Measurements from ENCODE around the gene FFAR2.
"Not testable (repeated sequence)": the region's sequence is repeated elsewhere in the genome, so short reads cannot be mapped to it uniquely, and the experiment has no call there.

Gene FFAR2

DNA sequence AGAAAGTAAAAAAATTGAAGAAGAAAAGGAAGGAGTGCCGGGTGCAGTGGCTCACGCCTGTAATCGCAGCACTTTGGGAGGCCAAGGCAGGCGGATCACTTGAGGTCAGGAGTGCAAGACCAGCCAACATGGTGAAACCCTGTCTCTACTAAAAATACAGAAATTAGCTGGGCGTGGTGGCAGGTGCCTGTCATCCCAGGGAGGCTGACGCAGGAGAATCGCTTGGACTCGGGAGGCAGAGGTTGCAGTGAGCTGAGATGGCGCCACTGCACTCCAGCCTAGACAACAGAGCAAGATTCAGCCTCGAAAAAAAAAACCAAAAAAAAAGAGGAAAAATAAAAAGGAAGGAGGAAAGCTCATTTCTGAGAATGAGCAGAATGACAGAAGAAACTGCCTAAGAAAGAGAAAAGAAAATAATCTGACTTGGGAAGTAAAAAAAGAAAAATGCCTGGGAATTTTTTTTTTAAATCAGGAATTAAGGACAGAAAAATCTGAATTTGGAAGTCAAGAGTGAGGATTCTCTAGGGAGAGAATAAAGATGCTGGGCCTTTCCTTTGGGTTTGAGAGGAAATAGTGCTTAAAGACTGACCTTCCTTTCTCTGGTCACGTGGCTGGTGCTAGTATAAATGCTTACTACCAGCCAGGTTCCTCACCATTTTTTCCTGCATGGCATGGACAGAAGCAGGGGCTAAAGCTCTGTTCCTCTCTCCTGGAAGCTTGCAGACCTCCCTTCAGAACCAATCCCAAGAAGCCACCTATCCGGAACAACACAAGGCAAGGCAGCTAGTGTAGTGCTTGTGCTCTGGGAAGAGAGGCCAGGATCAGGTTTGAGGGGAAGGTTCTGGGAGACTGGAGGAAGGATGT is at the start of gene FFAR2:
Gene FFAR2, plus strand, starts transcription at position 652 of the 864 bp plus-strand sequence. CDS start 1,458 bp downstream, outside the sequence.
- Histone ChIP-seq H3K27ac (peak within 1 kb of the TSS in 15 of 21 experiments; percentile 30 to 78 (median 54)), H3K4me3 (no peak within 1 kb of the TSS)

GRCh38 chr19:35398570-35398969 is 49.5 kb upstream of the FFAR2 start:
- no peak overlapping the region for H3K4me3 ChIP-seq
- no peak overlapping the region for H3K27ac ChIP-seq

DNA sequence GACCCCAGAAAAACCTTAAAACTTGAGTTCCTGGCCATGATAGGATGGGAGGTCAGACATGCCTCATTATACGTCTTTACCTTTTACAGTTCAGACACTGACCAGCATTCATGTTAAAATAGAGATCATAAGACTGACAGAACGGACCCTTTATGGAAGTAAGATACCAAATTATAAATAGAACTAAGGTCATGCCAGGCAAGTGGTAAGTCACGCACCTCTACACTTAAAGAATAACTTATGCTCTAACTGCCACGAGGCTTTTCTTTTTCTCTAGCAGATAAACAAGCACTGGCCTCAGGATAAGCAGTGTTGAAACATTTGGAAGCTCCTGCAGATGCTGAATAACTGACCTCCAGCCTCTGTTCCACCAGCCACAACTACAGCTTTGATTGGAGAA is 48.8 kb upstream of the FFAR2 start:
- no peak overlapping the region for H3K4me3 ChIP-seq
- H3K27ac ChIP-seq = no peak overlapping the region

DNA sequence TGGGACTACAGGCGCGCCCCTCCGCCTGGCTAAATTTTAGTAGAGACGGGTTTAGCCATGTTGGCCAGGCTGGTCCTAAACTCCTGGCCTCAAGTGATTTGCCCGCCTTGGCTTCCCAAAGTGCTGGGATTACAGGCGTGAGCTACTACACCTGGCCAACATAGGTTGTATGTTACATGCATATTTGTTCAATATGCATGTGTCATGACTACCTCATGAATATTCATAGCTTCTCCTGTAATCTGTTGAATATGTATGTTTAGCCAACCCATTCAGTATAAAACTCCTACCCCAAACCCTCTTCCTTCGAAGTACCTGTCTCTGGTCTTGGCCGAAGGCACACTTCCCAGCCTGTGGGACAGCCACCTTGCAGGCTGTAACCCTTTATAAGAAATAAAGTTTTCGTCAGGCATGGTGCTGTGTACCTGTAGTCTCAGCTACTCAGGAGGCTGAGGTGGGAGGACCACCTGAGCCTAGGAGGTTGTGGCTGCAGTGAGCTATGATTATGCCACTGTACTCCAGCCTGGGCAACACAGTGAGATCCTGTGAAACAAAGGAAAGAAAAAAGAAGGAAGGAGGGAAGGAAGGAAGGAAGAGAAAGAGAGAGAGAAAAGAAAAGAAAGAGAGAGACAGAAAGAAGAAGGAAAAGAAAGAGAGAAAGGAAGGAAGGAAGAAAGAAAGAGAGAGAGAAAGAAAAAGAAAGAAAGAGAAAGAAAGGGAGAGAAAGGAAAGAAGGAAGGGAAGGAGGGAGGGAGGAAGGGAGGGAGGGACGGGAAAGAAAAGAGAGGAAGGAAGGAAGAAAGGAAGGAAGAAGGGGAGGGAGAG is 47.9 kb upstream of the FFAR2 start:
- Histone ChIP-seq H3K4me3 (no peak overlapping the region), H3K27ac (no peak overlapping the region)

DNA sequence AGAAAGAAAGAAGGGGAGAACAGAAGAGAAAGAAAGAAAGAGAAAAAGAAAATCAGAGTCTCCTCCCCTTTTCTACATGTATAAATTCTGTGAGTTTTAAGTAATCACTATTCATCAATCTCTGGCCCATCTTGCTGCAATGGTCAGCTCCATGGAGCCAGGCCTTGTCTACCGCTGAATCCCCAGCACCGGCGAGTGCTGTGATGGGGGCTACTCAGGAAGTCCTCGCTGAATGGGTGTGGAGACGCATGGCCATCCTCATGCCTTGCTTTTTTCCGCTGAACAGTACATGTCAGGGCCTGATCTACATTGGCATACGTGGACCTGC is 47.3 kb upstream of the FFAR2 start:
- Histone ChIP-seq H3K4me3 (no peak overlapping the region), H3K27ac (no peak overlapping the region)

- H3K4me3 ChIP-seq, H3K27ac ChIP-seq: not testable (repeated sequence)
Observed at GRCh38 chr19:35401416-35401815, 46.6 kb upstream of the FFAR2 start.

DNA sequence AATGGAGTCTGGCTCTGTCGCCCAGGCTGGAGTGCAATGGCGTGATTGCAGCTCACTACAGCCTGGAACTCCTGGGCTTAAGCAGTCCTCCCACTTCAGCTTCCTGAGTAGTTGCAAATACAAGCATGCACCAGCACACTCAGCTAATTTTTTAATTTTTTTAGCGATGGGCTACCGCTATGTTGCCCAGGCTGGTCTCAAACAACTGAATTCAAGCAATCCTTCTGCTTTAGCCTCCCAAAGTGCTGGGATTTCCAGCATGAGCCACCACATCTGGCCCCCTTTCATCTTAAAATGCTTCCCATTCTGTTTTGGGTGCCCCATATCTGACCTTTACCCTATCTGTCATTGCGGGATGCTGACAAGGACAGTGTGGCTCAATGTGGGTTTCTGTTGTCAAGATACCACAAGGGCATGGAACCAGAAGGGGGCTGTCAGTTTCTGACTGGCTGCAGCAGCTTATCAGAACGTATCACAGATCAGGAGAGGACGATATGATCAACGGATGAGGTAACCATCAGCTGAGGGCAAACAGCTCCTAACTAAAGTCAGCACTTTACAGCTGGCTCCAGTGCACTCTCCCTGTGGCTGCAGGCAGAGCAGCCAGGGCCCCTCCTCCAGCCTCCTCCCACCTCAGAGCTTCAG is 44.8 kb upstream of the FFAR2 start:
- H3K27ac ChIP-seq = no peak overlapping the region
- H3K4me3 ChIP-seq = no peak overlapping the region

- no peak overlapping the region for H3K4me3 ChIP-seq
- H3K27ac ChIP-seq = no peak overlapping the region
Observed at GRCh38 chr19:35404879-35405622, 43.0 kb upstream of the FFAR2 start.

- H3K27ac ChIP-seq = no peak overlapping the region
- no peak overlapping the region for H3K4me3 ChIP-seq
Observed at GRCh38 chr19:35407619-35408018, 40.4 kb upstream of the FFAR2 start.

DNA sequence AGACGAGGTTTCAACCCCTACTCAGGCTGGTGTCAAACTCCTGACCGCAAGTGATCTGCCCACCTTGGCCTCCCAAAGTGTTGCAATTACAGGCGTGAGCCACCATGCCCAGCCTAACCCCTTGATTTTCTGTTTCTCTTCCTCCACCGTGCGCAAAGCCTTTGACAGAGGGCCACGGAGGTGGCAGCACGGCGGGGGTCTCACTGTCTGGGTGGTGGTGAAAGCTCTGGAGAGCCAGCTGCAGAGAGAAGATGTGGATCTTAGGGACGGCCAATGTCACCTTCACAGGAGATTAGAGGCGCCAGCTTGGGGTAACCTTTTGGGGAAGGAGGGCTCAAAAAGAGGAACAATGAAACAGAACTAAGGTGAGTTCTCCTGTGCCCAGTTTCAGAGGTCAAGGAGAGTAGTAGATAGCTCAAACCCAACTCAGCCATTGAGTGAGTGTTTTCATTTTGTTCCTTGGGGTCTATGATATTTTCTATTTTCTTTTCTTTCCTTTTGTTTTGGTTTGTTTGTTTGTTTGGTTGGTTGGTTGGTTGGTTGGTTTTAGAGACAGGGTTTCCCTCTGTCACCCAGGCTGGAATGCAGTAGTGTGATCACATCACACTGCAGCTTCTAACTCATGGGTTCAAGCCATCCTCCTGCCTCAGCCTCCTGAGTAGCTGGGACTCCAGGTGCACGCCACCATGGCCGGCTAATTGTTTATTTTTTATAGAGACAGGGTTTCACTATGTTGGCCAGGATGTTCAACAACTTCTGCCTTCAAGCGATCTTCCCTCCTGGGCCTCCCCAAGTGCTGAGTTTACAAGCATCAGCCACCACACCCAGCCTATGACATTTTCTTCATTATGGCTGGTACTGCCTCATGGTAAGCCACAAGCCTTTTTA is 39.5 kb upstream of the FFAR2 start:
- H3K27ac ChIP-seq = no peak overlapping the region

DNA sequence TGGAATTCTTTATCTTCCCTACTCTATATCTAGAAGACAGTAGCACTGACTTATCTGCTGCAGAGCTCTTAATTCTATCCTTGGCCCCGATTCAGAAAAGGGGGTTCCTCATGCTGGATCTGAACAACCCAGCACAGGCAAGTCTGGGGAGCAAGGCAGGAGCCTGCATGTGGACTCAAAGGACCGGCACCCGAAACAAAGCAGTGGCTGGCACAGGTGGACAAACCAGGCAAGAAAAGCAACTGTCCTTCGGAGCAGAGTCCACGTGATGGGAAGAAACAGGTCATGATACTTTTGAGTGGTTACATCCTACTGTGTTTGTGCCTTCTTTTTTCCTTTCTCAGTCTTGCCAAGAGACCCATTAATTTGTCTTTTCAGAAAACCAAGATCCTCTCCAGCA is 38.9 kb upstream of the FFAR2 start:
- Histone ChIP-seq H3K4me3 (no peak overlapping the region), H3K27ac (no peak overlapping the region)

More for the DNA sequence above, 39.5 kb upstream of the FFAR2 start:
- H3K4me3 ChIP-seq = no peak overlapping the region

- H3K4me3 ChIP-seq = no peak overlapping the region
- no peak overlapping the region for H3K27ac ChIP-seq
Observed at GRCh38 chr19:35410487-35410886, 37.6 kb upstream of the FFAR2 start.

DNA sequence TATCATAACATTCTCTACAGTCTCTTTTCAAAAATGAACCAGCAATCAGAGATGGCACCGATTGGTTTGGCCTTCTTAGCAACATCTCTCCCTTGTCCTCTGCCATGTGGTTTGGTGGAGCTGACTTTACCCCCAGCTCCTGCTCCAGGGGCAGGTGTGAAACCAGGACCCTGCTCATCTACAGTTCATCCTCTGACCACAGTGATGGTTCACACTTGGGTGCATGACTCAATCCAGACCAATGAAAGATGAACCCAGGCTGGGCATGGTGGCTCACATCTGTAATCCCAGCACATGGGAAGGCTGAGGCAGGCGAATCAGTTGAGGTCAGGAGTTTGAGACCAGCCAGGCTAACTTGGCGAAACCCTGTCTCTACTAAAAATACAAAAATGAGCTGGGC is 33.6 kb upstream of the FFAR2 start:
- no peak overlapping the region for H3K4me3 ChIP-seq
- H3K27ac ChIP-seq = no peak overlapping the region

GRCh38 chr19:35416331-35416730 is 31.7 kb upstream of the FFAR2 start:
- no peak overlapping the region for H3K4me3 ChIP-seq
- no peak overlapping the region for H3K27ac ChIP-seq

GRCh38 chr19:35417278-35417677 is 30.8 kb upstream of the FFAR2 start:
- Histone ChIP-seq H3K27ac (no peak overlapping the region), H3K4me3 (no peak overlapping the region)

DNA sequence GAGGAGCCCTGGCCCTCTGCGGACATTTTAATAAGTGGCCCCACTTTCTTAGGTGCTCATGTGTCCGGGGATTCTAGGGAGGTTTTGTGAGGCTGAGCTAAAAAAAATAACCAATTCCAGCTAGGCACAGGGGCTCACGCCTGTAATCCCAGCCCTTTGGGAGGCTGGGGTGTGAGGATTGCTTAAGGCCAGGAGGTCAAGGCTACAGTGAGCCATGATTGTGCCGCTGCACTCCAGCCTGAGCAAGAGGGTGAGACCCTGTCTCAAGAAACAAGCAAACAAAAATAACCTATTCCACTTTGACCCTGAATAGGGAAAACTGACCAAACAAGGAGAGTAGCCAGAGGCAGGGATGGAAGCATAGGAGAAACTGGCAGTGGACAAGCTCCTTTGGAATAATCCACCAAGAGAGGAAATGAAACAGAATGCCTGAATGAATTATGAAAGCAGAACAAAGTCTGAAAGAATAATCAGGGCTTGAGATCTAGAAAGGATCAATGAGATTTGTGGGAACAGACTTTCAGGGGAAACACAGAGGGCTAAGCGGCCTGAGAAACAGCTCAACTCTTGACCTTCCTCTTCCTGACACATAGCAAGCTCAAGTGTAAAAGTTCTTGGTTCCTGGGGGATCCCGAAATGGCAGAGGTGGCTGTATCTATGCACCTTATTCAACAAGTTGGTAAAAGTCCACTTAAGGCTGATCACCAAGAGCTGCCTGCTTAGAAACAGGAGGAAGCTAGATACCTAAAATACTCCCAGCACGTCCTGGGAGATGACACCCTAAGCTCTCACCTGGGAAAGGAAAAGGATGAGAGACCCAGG is 30.1 kb upstream of the FFAR2 start:
- Histone ChIP-seq H3K27ac (no peak overlapping the region), H3K4me3 (no peak overlapping the region)

DNA sequence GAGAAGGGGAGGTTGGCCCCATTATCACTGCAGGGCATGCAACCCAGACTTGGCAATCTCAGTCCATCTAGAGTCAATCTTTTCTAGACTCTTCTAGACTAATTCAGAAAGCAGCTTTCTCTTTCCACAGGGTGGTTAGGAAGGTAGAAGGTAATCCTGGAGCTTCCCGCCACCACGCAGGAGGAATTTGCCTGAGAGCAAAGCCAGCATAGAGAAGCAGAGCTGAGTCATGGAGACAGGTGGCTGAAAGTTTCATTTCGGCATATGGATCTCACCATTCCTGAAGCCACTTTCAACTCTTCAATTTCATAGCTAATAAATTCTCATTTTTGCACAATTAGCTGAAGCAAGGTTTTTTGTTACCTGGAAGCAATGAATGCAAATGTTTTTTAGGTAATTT is 29.0 kb upstream of the FFAR2 start:
- Histone ChIP-seq H3K27ac (no peak overlapping the region), H3K4me3 (no peak overlapping the region)

DNA sequence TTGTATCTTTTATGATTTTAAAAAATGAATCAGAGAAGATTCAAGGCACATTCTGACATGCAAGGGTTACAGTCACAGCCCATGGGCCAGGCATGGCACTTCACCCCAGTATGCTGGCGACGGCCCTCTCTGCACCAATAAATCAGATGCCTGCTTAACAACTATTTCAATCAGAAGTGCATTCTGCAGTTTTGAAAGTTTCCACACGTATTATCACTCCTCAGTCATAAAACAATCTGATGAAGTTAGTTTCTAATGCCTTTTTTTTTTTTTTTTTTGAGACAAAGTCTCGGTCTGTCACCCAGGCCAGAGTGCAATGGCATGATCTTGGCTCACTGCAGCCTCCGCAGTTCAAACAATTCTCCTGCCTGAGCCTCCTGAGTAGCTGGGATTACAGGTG is 28.3 kb upstream of the FFAR2 start:
- Histone ChIP-seq H3K27ac (no peak overlapping the region), H3K4me3 (no peak overlapping the region)
